HK-2 (cell line): ENCODE measurements around the gene IRX5.

Source experiments
- DNase-seq: peaks from one replicate; pipeline ENCODE4 v3.0.0-alpha.2; 2018; ENCODE audit not compliant: unreplicated experiment

The IRX5 gene

GRCh38 chr16:54930005-54930868, at the start of gene IRX5:
IRX5 (plus strand) TSS chr16:54930865; CDS start chr16:54931199, 334 bp downstream.
- DNase-seq: peak; percentile 95

- no peak for DNase-seq
These were observed 48.1 kb upstream of the IRX5 start for GRCh38 chr16:54882556-54882955.

DNA sequence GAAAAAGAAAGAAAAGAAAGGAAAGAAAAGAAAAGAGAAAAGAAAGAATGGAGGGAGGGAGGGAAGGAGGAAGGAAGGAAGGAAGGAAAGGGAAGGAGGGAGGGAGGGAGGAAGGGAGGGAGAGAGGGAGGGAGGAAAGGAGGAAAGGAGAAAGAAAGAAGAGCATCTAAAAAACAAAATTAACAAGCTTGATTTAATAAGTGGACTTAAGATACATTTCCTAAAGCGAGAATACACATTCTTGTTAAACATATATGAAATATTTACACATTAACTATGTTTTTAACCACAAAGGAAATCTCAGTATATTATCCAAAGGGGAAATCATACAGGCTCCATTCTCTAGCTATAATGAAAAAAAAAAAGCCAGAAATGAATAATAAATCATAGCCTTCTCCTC, 47.3 kb upstream of the IRX5 start:
- no peak for DNase-seq

DNA sequence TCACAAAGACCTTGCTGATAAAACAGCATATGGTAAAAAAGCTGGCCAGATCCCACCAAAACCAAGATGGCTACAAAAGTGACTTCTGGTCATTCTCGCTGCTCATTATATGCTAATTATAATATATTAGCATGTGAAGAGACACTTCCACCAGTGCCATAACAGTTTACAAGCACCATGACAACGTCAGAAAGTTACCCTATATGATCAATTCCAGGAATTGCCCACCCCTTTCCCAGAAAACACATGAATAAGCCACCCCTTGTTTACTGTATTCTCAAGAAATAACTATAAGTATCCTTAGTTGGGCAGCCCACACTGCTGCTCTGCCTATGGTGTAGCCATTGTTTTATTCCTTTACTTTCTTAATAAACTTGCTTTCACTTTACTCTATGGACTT, 44.6 kb upstream of the IRX5 start:
- DNase-seq: no peak

- no peak for DNase-seq
These were observed 40.3 kb upstream of the IRX5 start for GRCh38 chr16:54890381-54890780.

GRCh38 chr16:54891346-54891745, 39.3 kb upstream of the IRX5 start:
- DNase-seq: no peak

GRCh38 chr16:54892981-54893380, 37.7 kb upstream of the IRX5 start:
- no peak for DNase-seq

- DNase-seq: no peak
These were observed 32.7 kb upstream of the IRX5 start for GRCh38 chr16:54897930-54898329.

- no peak for DNase-seq
These were observed 29.1 kb upstream of the IRX5 start for GRCh38 chr16:54901606-54902005.

- no peak for DNase-seq
These were observed 27.6 kb upstream of the IRX5 start for GRCh38 chr16:54903047-54903446.

DNA sequence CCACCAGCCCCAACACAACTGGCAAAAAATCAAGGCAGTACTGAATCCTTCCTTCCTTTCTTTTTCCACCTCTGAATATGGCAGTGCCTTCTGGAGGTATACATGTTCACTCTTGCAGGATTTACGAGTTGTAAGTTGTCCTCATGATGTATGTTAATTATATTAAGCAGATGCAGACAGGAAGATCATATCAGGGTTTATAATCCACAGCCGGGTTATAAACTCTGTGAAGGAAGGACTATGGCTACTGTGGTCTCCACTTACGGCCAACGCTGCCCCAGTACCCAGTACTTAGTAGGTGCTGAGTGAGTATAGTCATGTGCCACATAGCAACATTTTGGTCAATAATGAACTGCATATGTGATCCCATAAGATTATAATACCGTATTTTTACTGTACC, 19.6 kb upstream of the IRX5 start:
- no peak for DNase-seq

- DNase-seq: no peak
These were observed 17.9 kb upstream of the IRX5 start for GRCh38 chr16:54912720-54913119.

DNA sequence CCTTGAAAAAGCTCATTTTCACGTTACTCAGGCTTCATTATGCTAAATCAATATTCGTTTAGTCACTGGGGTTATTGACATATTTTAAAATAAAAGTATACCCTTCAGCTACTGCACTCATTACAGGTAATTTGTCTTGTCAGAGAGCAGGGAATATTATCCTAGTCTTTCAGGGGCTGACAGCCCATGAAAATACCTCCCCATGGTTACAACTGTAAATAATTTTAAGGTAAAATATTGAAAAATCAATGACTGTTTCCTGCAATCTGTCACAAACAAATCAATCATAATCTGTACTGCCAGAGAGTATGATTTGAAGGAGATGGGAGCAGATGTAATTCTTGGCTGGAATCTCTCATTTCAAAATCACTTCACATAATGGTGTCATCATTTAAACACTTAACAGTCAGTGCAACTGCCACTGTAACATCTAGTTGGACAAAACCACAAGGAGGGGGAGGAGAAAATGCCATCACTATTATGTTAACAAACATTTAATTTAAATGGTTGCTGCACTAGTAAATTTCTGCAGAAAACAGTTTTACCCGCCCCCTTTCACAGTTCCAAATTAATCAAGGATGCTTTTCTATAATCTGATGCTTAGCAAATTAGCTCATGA, 9.3 kb upstream of the IRX5 start:
- no peak for DNase-seq

GRCh38 chr16:54923055-54923473, 7.6 kb upstream of the IRX5 start:
- no peak for DNase-seq

- no peak for DNase-seq
These were observed 6.7 kb upstream of the IRX5 start for GRCh38 chr16:54923988-54924387.

DNA sequence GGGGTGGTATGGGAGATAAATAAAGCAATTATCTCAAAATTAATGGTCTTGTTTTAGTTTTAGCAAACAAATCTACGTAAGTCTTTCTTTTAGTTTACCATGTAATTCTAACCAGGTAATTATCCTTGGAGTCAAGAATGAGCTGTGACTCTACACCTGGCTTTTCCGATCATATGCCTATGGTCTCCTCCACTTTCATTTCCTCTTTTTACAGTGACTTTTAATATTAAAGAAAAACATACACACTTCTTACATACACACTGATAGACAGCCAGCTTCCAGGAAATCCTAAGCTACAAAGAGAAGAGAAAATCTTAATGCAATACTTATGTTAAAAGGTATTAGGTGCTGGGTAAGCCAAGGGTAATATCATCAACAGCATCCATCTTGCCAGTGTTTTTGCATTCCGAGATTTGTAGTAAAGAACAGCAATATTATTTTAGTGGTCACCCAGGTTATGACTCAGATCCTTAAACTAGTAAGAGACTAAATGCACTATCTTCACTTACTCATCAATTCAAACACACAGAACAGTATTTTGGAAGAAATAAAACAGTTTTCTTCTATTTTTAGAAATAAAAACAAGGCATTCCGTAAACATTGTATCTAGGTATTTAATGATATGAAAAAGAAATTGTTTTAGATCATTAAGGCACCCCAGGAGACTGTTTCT, 4.4 kb upstream of the IRX5 start:
- no peak for DNase-seq

GRCh38 chr16:54927125-54928015, 3.3 kb upstream of the IRX5 start:
- DNase-seq: no peak

DNA sequence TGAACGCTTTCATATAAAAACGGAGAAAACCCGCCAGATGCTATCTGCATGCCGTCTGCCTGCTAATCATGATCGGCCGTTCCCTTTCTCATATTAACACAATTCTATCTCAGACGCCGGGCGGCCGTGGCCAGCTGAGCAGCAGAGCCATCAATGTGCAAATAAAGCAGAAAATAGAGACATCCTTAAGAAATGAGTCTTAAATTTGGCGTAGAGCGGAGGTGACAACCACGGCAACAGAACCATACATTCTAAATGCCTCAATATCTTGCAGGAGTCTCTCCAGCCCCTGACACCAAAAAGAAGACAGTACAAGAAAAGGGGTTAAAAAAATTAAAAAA, 2.7 kb upstream of the IRX5 start:
- DNase-seq: peak; percentile 30

DNA sequence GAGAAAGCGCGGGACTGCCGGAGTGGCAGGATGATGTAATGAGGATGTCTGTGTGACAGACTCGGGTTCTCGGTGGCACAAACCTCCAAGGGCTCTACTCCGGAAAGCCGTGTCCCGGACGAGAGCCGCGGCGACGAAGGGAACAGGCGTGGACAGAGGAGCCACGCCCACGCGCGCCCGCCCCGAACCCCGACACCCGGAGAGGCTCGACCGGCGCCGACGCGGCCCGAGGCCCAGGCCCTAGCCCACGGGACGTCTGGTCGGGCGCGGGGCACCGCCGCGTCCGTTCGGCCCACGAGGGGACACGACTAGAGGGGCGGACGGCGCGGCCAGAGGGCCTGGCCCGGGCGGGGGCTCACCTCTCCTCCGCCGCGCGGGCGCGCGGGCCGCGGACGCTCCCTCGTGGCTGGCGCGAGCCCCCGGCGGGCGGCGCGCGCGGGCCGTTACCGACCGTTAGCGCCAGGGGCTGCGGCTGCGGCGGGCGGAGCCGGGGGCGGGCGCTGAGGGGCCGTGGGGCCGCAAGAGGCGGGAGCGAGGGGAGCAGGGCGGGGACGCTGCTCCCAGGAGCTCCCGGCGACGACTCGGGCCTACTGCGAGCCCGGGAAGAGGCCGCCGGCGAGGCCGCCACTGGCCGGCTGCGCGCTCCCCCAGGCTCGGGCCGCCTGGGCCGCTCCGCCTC, 2.1 kb upstream of the IRX5 start:
- DNase-seq: peak; percentile 67

GRCh38 chr16:54929090-54930004, 1.3 kb upstream of the IRX5 start:
- DNase-seq: peak; percentile 100

DNA sequence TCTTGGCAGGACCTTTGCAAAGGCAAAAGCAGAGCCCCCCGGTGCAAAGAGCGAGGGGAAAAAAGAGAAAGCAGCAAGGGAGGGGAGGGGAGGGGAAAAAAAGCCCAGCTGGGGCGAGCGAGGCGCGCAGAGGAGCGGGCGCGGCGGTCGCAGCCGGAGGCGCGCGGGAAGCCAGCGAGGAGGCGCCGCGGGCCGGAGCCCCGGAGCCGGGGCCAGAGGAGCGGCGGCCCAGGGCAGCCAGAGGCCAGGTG, 129 bp downstream of the IRX5 start:
- no peak for DNase-seq
